Lower lobe of right lung (tissue), 2 donors: ENCODE results near the gene SLC47A2. TPM values are rescaled to one million over a fixed set of nuclear protein-coding genes. Genes with fewer than 3 reads are reported as not detected.
"Not testable (repeated sequence)": the region's sequence is repeated elsewhere in the genome, so short reads cannot be mapped to it uniquely, and the experiment has no call there.

Experiments used
- ATAC-seq, 2 donors: fragments of 200-7000 bp; cut with Tn5 transposase; one replicate each; pipeline ENCODE4 v1.9.1; 2020 to 2022; ENCODE audit warnings: mild to moderate bottlenecking in 2 of 2, moderate library complexity in 2 of 2
- DNase-seq: peaks from one replicate; pipeline ENCODE4 v3.0.0-alpha.2; 2020
- H3K27ac ChIP-seq: fragments of 200-600 bp; one replicate; pipeline ENCODE4 v1.8.0; 2022
- H3K27me3 ChIP-seq: fragments of 200-600 bp; one replicate; pipeline ENCODE4 v1.8.0; 2022; ENCODE audit warnings: low read depth
- H3K36me3 ChIP-seq: fragments of 200-600 bp; one replicate; pipeline ENCODE4 v1.8.0; 2022; ENCODE audit warnings: mild to moderate bottlenecking
- H3K4me1 ChIP-seq: fragments of 200-600 bp; one replicate; pipeline ENCODE4 v1.8.0; 2022
- H3K4me3 ChIP-seq: fragments of 200-600 bp; one replicate; pipeline ENCODE4 v1.8.0; 2022; ENCODE audit warnings: mild to moderate bottlenecking
- H3K9me3 ChIP-seq: fragments of 200-600 bp; one replicate; pipeline ENCODE4 v1.8.0; 2022
- intact Hi-C: fragments of 100-400 bp; cut with DNase I; formaldehyde crosslinking; loops from one replicate; pipeline ENCODE4 v1.11.0; 2022
- total RNA-seq: library from RNA; stranded (reverse); fragmentation: NEBNext Ultra II Directional; extraction: Animal tissue kit (Norgen Biotek cat#: 25700); gene quantifications from one replicate; pipeline ENCODE4 v1.2.1, GENCODE V29; 2021
- TF ChIP-seq, protein P1 (sequence below): fragments of 200-600 bp; IDR thresholded peaks from one replicate; pipeline ENCODE4 v1.8.0; 2022; ENCODE audit warnings: antibody characterized with exemption, mild to moderate bottlenecking
- donor health status: DM: no; HTN: yes; CAD: no; lungs with severe emphysema.

SLC47A2 gene
- total RNA-seq, 1 donor from 2014 or later = not detected

DNA sequence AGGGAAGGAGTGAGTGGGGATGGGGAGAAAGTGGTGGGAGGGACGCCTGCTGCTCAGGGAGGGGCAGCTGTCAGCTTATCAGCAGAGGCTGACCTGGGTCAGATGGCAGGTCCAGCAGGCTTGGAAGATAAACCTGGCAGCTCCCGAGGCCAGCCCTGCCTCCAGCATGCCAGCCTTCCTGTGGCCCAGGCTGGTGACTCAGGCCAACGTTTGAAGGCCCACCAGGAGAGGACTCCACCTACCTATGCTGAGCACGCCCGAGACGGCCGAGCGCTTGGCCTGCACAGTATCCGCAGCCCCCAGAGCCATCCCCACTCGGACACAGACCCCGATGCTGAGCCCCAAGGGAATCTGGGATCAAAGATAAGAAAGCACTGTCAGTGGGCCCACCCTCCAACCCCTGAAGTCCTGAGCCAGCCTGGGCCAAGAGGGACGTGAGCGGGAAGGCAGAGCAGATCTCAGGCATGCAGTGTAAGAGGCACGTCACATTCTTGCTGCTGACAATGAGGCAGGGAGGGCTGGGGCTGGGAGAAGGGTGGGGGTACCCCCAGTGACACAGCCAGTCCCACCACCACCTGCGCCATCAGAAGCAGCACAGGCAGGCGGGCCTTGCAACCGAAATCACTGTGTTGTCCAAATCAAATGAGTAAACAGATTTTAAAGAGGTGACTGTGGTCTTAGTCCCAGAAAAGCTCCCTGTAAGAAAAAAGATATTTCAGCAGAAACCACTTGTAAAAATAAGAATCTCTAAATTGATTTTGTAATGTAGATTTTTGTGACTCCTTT lies 12.4 kb downstream of the SLC47A2 start:
- intact Hi-C loops = no loop called here
- TF ChIP-seq, protein P1, sequence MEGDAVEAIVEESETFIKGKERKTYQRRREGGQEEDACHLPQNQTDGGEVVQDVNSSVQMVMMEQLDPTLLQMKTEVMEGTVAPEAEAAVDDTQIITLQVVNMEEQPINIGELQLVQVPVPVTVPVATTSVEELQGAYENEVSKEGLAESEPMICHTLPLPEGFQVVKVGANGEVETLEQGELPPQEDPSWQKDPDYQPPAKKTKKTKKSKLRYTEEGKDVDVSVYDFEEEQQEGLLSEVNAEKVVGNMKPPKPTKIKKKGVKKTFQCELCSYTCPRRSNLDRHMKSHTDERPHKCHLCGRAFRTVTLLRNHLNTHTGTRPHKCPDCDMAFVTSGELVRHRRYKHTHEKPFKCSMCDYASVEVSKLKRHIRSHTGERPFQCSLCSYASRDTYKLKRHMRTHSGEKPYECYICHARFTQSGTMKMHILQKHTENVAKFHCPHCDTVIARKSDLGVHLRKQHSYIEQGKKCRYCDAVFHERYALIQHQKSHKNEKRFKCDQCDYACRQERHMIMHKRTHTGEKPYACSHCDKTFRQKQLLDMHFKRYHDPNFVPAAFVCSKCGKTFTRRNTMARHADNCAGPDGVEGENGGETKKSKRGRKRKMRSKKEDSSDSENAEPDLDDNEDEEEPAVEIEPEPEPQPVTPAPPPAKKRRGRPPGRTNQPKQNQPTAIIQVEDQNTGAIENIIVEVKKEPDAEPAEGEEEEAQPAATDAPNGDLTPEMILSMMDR = no peak
- Histone ChIP-seq H3K27ac (peak overlapping the region; percentile 48), H3K27me3 (no peaks in the 10 kb centered on the region), H3K36me3 (no peaks in the 10 kb centered on the region), H3K4me3 (no peak overlapping the region), H3K9me3 (no peaks in the 10 kb centered on the region), H3K4me1 (peaks cover 27% of the 10 kb centered on the region)
- DNase-seq = no peak
- ATAC-seq = peak; percentile 62 to 74

DNA sequence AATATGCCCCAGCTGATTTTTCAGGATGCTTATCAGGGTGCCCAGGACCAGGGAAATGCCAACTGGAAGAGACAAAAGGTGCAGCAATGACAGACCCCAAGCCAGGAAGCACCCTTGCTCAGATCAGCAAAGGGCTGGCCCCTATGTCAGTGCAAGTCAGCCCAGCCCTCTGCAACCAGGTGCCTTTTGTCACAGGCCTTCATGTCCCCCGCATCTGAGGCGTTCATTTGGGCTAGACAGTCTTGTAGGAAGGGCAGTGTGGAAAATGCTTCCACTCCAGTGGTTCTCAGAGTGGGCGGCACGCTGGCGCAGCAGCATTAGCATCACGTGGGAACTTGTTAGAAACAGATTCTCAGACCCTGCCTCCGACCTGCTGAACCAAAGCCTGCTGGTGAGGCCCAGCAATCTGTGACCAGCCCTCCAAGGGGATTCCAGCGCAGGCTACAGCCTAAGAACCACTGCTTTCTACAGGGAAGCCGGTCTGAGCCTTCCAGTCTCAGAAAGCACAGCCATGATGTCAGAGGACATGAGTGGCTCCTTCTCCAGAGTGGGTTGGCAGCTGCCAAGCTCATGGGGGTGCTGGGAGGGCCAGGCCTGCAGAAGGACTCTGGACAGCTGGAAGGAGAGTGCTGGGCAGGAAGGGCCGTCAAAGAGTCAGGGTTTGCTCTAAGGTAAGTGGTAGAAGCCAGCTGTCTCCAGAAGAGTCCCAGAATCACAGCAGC lies 13.1 kb downstream of the SLC47A2 start:
- Histone ChIP-seq H3K27me3 (no peaks in the 10 kb centered on the region), H3K9me3 (no peaks in the 10 kb centered on the region), H3K4me3 (no peak overlapping the region), H3K27ac (peak overlapping the region; percentile 48), H3K36me3 (no peaks in the 10 kb centered on the region), H3K4me1 (peaks cover 27% of the 10 kb centered on the region)
- ATAC-seq (peak; percentile 84 to 89), DNase-seq (peak; percentile 66)
- TF ChIP-seq, protein P1 = no peak
- intact Hi-C loops = no loop called here

DNA sequence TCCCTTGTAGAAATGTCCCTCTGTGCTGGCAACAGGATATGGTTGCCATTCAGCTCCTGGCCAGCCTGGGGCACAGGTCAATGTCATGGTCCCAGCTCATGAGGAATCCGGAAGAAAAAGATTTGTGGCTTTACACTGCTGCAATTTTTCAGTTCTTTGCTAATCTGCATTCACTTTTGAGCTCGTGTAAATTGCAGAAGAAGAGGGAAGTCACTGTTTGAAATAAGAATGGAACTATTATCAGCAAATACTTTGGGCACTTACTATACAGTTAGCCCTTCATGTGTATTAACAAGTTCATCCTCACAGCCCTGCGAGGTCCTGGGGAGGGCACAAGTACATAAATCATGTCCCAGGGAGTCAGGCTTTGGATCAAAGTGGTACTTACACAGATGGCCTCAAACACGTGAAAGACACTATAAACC lies 14.2 kb downstream of the SLC47A2 start:
- intact Hi-C loops = no loop called here
- Histone ChIP-seq H3K4me3 (no peak overlapping the region), H3K27me3 (no peaks in the 10 kb centered on the region), H3K27ac (no peak overlapping the region), H3K9me3 (no peaks in the 10 kb centered on the region), H3K36me3 (no peaks in the 10 kb centered on the region), H3K4me1 (peaks cover 27% of the 10 kb centered on the region)
- DNase-seq = no peak
- no peak for ATAC-seq
- TF ChIP-seq, protein P1 = no peak

DNA sequence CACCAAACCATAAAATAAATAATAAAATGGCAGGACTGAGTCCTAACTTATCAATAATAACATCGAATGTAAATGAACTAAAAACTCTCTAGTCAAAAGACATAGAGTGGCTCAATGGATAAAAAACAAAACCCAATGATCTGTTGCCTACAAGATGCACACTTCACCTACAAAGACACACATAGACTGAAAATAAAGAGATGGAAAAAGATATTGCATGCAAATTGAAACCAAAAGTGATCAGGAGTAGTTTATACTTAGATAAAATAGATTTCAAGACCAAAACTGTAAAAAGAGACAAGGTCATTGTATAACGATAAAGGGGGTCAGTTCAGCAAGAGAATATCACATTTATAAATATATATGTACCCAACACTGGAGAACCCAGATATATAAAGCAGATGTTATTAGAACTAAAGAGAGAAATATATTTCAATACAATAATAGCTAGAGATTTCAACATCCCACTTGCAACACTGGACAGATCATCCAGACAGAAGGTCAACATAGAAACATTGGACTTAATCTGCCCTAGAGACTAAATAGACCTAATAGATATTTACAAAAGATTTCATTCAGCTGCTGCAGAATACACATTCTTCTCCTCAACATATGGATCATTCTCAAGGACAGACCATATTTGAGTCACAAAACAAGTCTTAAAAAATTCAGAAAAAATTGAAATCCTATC lies 29.8 kb downstream of the SLC47A2 start:
- Histone ChIP-seq H3K36me3 (no peaks in the 10 kb centered on the region), H3K4me1 (no peaks in the 10 kb centered on the region), H3K4me3 (no peak overlapping the region), H3K27me3 (no peaks in the 10 kb centered on the region), H3K27ac (no peak overlapping the region), H3K9me3 (no peaks in the 10 kb centered on the region)
- intact Hi-C loops = no loop called here
- ATAC-seq (no peak), DNase-seq (no peak)
- TF ChIP-seq, protein P1 = no peak

DNA sequence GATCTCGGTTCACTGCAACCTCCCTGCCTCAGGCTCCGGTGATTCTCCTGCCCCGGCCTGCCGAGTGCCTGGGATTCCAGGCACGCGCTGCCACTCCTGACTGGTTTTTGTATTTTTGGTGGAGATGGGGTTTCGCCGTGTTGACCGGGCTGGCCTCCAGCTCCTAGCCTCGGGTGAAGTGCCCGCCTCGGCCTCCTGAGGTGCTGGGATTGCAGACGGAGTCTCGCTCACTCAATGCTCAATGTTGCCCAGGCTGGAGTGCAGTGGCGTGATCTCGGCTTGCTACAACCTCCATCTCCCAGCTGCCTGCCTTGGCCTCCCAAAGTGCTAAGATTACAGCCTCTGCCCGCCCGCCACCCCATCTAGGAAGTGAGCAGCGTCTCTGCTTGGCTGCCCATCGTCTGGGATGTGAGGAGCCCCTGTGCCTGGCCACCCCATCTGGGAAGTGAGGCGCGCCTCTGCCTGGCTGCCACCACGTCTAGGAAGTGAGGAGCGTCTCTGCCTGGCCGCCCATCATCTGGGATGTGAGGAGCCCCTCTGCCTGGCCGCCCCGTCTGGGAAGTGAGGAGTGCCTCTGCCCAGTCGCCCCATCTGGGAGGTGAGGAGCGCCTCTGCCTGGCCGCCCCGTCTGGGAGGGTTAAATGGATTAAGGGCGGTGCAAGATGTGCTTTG lies 31.3 kb downstream of the SLC47A2 start:
- H3K27ac ChIP-seq, DNase-seq: not testable (repeated sequence)

More for the DNA sequence above, 31.3 kb downstream of the SLC47A2 start:
- ATAC-seq, H3K4me1 ChIP-seq, H3K27me3 ChIP-seq, intact Hi-C loops, H3K36me3 ChIP-seq, H3K9me3 ChIP-seq, H3K4me3 ChIP-seq: not testable (repeated sequence)
